ENCODE data around the gene AGBL4. TPM values are rescaled to one million over a fixed set of nuclear protein-coding genes. Genes with fewer than 3 reads are reported as not detected.

The AGBL4 gene
- polyA plus RNA-seq, 3 donors: 0.05 TPM; not detected in 2

DNA sequence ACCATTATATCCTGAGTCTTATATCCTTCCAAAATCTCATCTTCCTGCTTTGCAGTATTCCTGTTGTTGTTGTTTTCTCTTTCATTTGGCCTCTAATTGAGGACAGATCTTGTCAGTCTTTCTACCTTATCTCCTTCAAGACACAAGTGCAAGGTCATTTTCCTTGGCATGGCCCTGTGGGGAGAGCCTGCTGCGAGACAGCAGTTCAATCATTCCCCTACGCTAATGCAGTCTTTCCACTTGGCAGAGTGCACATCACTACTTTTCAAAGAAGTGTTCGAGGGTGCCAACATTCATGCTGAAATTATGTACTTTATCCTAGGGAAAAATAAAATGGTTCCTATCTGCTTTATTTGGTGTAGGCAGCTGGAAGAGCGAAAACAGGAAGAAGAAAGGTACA lies 1421.4 kb downstream of the AGBL4 start:
- Mint-ChIP-seq H3K4me1 (peaks cover 12% of the 10 kb centered on the region), H3K27me3 (ENCODE audit: low read depth in 3 of 3) (peaks cover 0 to 3% (median 2%) of the 10 kb centered on the region in 3 donors), H3K4me3 (no peak overlapping the region), H3K36me3 (no peaks in the 10 kb centered on the region), H3K27ac (no peak overlapping the region), H3K9me3 (peaks cover 0 to 1% (median 0%) of the 10 kb centered on the region in 7 donors)
- TF ChIP-seq CTCF (IDR thresholded peaks at IDR 0.05): no peak
- Histone ChIP-seq H3K4me2 (replicated peaks; ENCODE audit: extremely low read depth, low read length, poor library complexity, severe bottlenecking) (no peak overlapping the region), H3K9me3 (replicated peaks in 1 of 2; ENCODE audit: control insufficient read depth in 1 of 2, insufficient read depth in 1 of 2, low read length in 2 of 2) (no peaks in the 10 kb centered on the region), H3K4me1 (ENCODE audit: control insufficient read depth in 1 of 2, insufficient read depth in 2 of 2, low read length in 2 of 2) (peaks cover 3 to 6% of the 10 kb centered on the region in 2 donors), H3K9ac (ENCODE audit: insufficient read depth, low read length, poor library complexity, severe bottlenecking) (no peak overlapping the region), H3K27ac (ENCODE audit: low read depth in 1 of 2, low read length in 2 of 2) (no peak overlapping the region), H3K79me2 (ENCODE audit: insufficient read depth, low read length) (no peaks in the 10 kb centered on the region), H3K4me3 (replicated peaks in 1 of 3; ENCODE audit: low read depth in 2 of 3, low read length in 3 of 3) (no peak overlapping the region), H3K36me3 (replicated peaks in 1 of 2; ENCODE audit: control insufficient read depth in 1 of 2, insufficient read depth in 2 of 2, low read length in 2 of 2) (no peaks in the 10 kb centered on the region), H4K20me1 (ENCODE audit: insufficient read depth, low read length) (no peaks in the 10 kb centered on the region), H3K27me3 (ENCODE audit: control insufficient read depth in 2 of 2, insufficient read depth in 2 of 2, low read length in 2 of 2) (no peaks in the 10 kb centered on the region), H2AFZ (ENCODE audit: insufficient read depth, low read depth, low read length, poor library complexity, severe bottlenecking) (no peak overlapping the region)
- no CpG with 5 or more reads among the region's 4 CpGs for WGBS (ENCODE audit: insufficient coverage)
- no peak for DNase-seq
- intact Hi-C loops (cut with micrococcal nuclease): no loop called here

- no peak overlapping the region for H3K4me2 ChIP-seq (replicated peaks; ENCODE audit: extremely low read depth, low read length, poor library complexity, severe bottlenecking)
- Mint-ChIP-seq H3K4me3 (no peak overlapping the region), H3K4me1 (peaks cover 12% of the 10 kb centered on the region), H3K9me3 (peaks cover 0 to 1% (median 0%) of the 10 kb centered on the region in 7 donors), H3K27me3 (ENCODE audit: low read depth in 3 of 3) (peaks cover 0 to 2% (median 2%) of the 10 kb centered on the region in 3 donors), H3K27ac (no peak overlapping the region), H3K36me3 (no peaks in the 10 kb centered on the region)
- no peak for TF ChIP-seq CTCF (IDR thresholded peaks at IDR 0.05)
- intact Hi-C loops (cut with micrococcal nuclease): no loop called here
- H3K4me1 ChIP-seq (ENCODE audit: control insufficient read depth in 1 of 2, insufficient read depth in 2 of 2, low read length in 2 of 2): peaks cover 3 to 6% of the 10 kb centered on the region in 2 donors
- no peak for DNase-seq
- H3K27ac ChIP-seq (ENCODE audit: low read depth in 1 of 2, low read length in 2 of 2): no peak overlapping the region
- no peaks in the 10 kb centered on the region for H3K9me3 ChIP-seq (replicated peaks in 1 of 2; ENCODE audit: control insufficient read depth in 1 of 2, insufficient read depth in 1 of 2, low read length in 2 of 2)
- H2AFZ ChIP-seq (ENCODE audit: insufficient read depth, low read depth, low read length, poor library complexity, severe bottlenecking): no peak overlapping the region
- no CpG with 5 or more reads among the region's 1 CpG for WGBS (ENCODE audit: insufficient coverage)
- H3K79me2 ChIP-seq (ENCODE audit: insufficient read depth, low read length): no peaks in the 10 kb centered on the region
- no peaks in the 10 kb centered on the region for H4K20me1 ChIP-seq (ENCODE audit: insufficient read depth, low read length)
- no peaks in the 10 kb centered on the region for H3K36me3 ChIP-seq (replicated peaks in 1 of 2; ENCODE audit: control insufficient read depth in 1 of 2, insufficient read depth in 2 of 2, low read length in 2 of 2)
- no peaks in the 10 kb centered on the region for H3K27me3 ChIP-seq (ENCODE audit: control insufficient read depth in 2 of 2, insufficient read depth in 2 of 2, low read length in 2 of 2)
- no peak overlapping the region for H3K9ac ChIP-seq (ENCODE audit: insufficient read depth, low read length, poor library complexity, severe bottlenecking)
- no peak overlapping the region for H3K4me3 ChIP-seq (replicated peaks in 1 of 3; ENCODE audit: low read depth in 2 of 3, low read length in 3 of 3)
These were observed 1423.6 kb downstream of the AGBL4 start for GRCh38 chr1:48600182-48600581.
